IMR-90 (cell line): ENCODE data around the gene RNASET2. TPM values are rescaled to one million over a fixed set of nuclear protein-coding genes. Genes with fewer than 3 reads are reported as not detected.

Source experiments
- ATAC-seq: fragments of 200-7000 bp; cut with Tn5 transposase; 2 replicates; pipeline ENCODE4 v1.9.1; 2020; ENCODE audit warnings: low read depth, mild to moderate bottlenecking, moderate library complexity
- BruUV-seq: library from RNA; stranded (reverse); fragments of 400-500 nt; replicated peaks from 2 replicates; lab custom pipeline; 2021; lab: Mats Ljungman, UMichigan
- CTCF ChIA-PET: fragments of 300-600 bp; formaldehyde crosslinking; extraction: SDS; loops from one replicate; lab custom pipeline; 2021; ENCODE audit warnings: antibody characterized with exemption; lab: Yijun Ruan, JAX
- POLR2A ChIA-PET: fragments of 300-600 bp; sonication (Branson Sonifier 250); formaldehyde crosslinking; loops from one replicate; lab custom pipeline; 2022; ENCODE audit warnings: antibody characterized with exemption; ENCODE audit not compliant: unreplicated experiment; lab: Charles Lee
- DNase-seq: peaks from one replicate; pipeline ENCODE4 v3.0.0; 2013
- H2AFZ ChIP-seq: replicated peaks from 2 replicates; pipeline ENCODE3; 2013; ENCODE audit warnings: low read length, mild to moderate bottlenecking; ENCODE audit not compliant: poor library complexity
- H2AK5ac ChIP-seq: 2 replicates; pipeline ENCODE4 v1.6.1; 2013; ENCODE audit warnings: low read depth, low read length, inconsistent platforms
- H2AK9ac ChIP-seq: replicated peaks from 2 replicates; pipeline ENCODE3; 2013; ENCODE audit warnings: mild to moderate bottlenecking, low read depth, low read length, moderate library complexity; ENCODE audit not compliant: poor library complexity
- H2BK120ac ChIP-seq: 2 replicates; pipeline ENCODE4 v1.6.1; 2013; ENCODE audit warnings: low read depth, low read length, inconsistent platforms
- H2BK15ac ChIP-seq: 3 replicates; pipeline ENCODE4 v1.6.1; 2013; ENCODE audit warnings: low read depth, low read length, inconsistent platforms
- H2BK20ac ChIP-seq: 2 replicates; pipeline ENCODE4 v1.6.1; 2013; ENCODE audit warnings: low read depth, mild to moderate bottlenecking, inconsistent platforms, low read length, moderate library complexity
- H2BK5ac ChIP-seq: 2 replicates; pipeline ENCODE4 v1.6.1; 2013; ENCODE audit warnings: mild to moderate bottlenecking, low read depth, low read length, inconsistent platforms; ENCODE audit not compliant: poor library complexity, severe bottlenecking
- H3K14ac ChIP-seq: replicated peaks from 2 replicates; pipeline ENCODE4 v1.6.1; 2013; ENCODE audit warnings: low read depth, low read length, inconsistent platforms
- H3K18ac ChIP-seq: 2 replicates; pipeline ENCODE4 v1.6.1; 2013; ENCODE audit warnings: low read depth, low read length, control low read depth
- H3K23ac ChIP-seq: 2 replicates; pipeline ENCODE4 v1.6.1; 2013; ENCODE audit warnings: low read depth, low read length, inconsistent platforms
- H3K27ac ChIP-seq: 2 replicates; pipeline ENCODE4 v1.5.1; 2013; ENCODE audit warnings: mild to moderate bottlenecking, control low read depth, low read length; ENCODE audit not compliant: insufficient read depth
- H3K27me3 ChIP-seq: 2 replicates; pipeline ENCODE4 v1.6.1; 2013; ENCODE audit warnings: low read length; ENCODE audit not compliant: control insufficient read depth, insufficient read depth
- H3K36me3 ChIP-seq: 2 replicates; pipeline ENCODE4 v1.6.1; 2013; ENCODE audit warnings: low read length, mixed read lengths; ENCODE audit not compliant: control insufficient read depth, insufficient read depth
- H3K4ac ChIP-seq: 2 replicates; pipeline ENCODE4 v1.6.1; 2013; ENCODE audit warnings: low read depth, low read length, inconsistent platforms
- H3K4me1 ChIP-seq: 2 replicates; pipeline ENCODE4 v1.6.1; 2013; ENCODE audit warnings: low read length, mixed read lengths; ENCODE audit not compliant: control insufficient read depth, insufficient read depth
- H3K4me2 ChIP-seq: 2 replicates; pipeline ENCODE4 v1.6.1; 2013; ENCODE audit warnings: low read depth, mild to moderate bottlenecking, control low read depth, low read length, moderate library complexity
- H3K4me3 ChIP-seq: 2 replicates; pipeline ENCODE4 v1.5.1; 2013; ENCODE audit warnings: low read depth, mild to moderate bottlenecking, control low read depth, low read length, moderate library complexity; ENCODE audit not compliant: insufficient read depth
- H3K56ac ChIP-seq: 2 replicates; pipeline ENCODE4 v1.6.1; 2013; ENCODE audit warnings: low read length, inconsistent platforms; ENCODE audit not compliant: insufficient read depth; ENCODE audit errors: extremely low read depth
- H3K79me1 ChIP-seq, 2 experiments: 2 replicates each; pipeline ENCODE4 v1.6.1; 2013; ENCODE audit warnings: low read length in 2 of 2, inconsistent platforms in 1 of 2, low read depth in 1 of 2
- H3K9ac ChIP-seq: 2 replicates; pipeline ENCODE4 v1.6.1; 2013; ENCODE audit warnings: low read depth, low read length, control low read depth
- H3K9me1 ChIP-seq: 2 replicates; pipeline ENCODE4 v1.6.1; 2013; ENCODE audit warnings: low read length, inconsistent platforms; ENCODE audit not compliant: insufficient read depth
- H3K9me3 ChIP-seq: 2 replicates; pipeline ENCODE4 v1.6.1; 2013; ENCODE audit warnings: low read length; ENCODE audit not compliant: control insufficient read depth, insufficient read depth
- H4K20me1 ChIP-seq: 2 replicates; pipeline ENCODE4 v1.6.1; 2013; ENCODE audit warnings: low read length, inconsistent platforms; ENCODE audit not compliant: insufficient read depth
- H4K5ac ChIP-seq: 2 replicates; pipeline ENCODE4 v1.6.1; 2013; ENCODE audit warnings: mild to moderate bottlenecking, low read depth, low read length, control low read depth
- H4K8ac ChIP-seq, 2 experiments: 2 replicates each; pipeline ENCODE4 v1.6.1; 2013; ENCODE audit warnings: low read depth in 2 of 2, low read length in 2 of 2, control low read depth in 1 of 2, inconsistent platforms in 1 of 2
- H4K91ac ChIP-seq: 2 replicates; pipeline ENCODE4 v1.6.1; 2013; ENCODE audit warnings: low read depth, low read length, inconsistent platforms; ENCODE audit not compliant: insufficient read depth
- BHLHE40 ChIP-seq: fragments of 150-350 bp; IDR thresholded peaks from 2 replicates; pipeline ENCODE4 v1.6.1; 2016; ENCODE audit warnings: mild to moderate bottlenecking, low read depth, low read length
- CEBPB ChIP-seq: IDR thresholded peaks from 2 replicates; pipeline ENCODE4 v1.6.1; 2012; ENCODE audit warnings: low read depth, low read length, improper control_type of control experiment
- CHD1 ChIP-seq: IDR thresholded peaks from 2 replicates; pipeline ENCODE4 v1.6.1; 2012; ENCODE audit warnings: low read depth, low read length, improper control_type of control experiment
- FOS ChIP-seq: fragments of 150-350 bp; IDR thresholded peaks from 2 replicates; pipeline ENCODE4 v1.6.1; 2016; ENCODE audit warnings: low read depth, low read length
- MAFK ChIP-seq: IDR thresholded peaks from 2 replicates; pipeline ENCODE4 v1.6.1; 2012; ENCODE audit warnings: low read depth, low read length, improper control_type of control experiment
- MAZ ChIP-seq: IDR thresholded peaks from 2 replicates; pipeline ENCODE4 v1.6.1; 2012; ENCODE audit warnings: low read depth, mild to moderate bottlenecking, low read length, improper control_type of control experiment, moderate library complexity, borderline replicate concordance
- MXI1 ChIP-seq: IDR thresholded peaks from 2 replicates; pipeline ENCODE4 v1.6.1; 2012; ENCODE audit warnings: low read depth, mild to moderate bottlenecking, low read length, moderate library complexity, borderline replicate concordance
- NFE2L2 ChIP-seq: fragments of 150-350 bp; IDR thresholded peaks from 2 replicates; pipeline ENCODE4 v1.6.1; 2016; ENCODE audit warnings: low read depth, mild to moderate bottlenecking, low read length
- POLR2A ChIP-seq: IDR thresholded peaks from 2 replicates; pipeline ENCODE4 v1.6.1; 2012; ENCODE audit warnings: mild to moderate bottlenecking, low read depth, low read length
- RAD21 ChIP-seq: IDR thresholded peaks from 2 replicates; pipeline ENCODE4 v1.6.1; 2012; ENCODE audit warnings: low read length, improper control_type of control experiment
- RCOR1 ChIP-seq: IDR thresholded peaks from 2 replicates; pipeline ENCODE4 v1.6.1; 2012; ENCODE audit warnings: mild to moderate bottlenecking, low read length, improper control_type of control experiment; ENCODE audit not compliant: insufficient replicate concordance
- RFX5 ChIP-seq: IDR thresholded peaks from 2 replicates; pipeline ENCODE4 v1.8.0; 2012; ENCODE audit warnings: low read depth, mild to moderate bottlenecking, low read length, moderate library complexity
- SMC3 ChIP-seq: fragments of 150-350 bp; IDR thresholded peaks from 2 replicates; pipeline ENCODE4 v1.6.1; 2016; ENCODE audit warnings: low read depth, mild to moderate bottlenecking, antibody characterized with exemption, low read length, moderate library complexity
- WGBS, 2 experiments: methylation state at CpG; one replicate each; pipeline versions ENCODE4 v1.1.5 to v1.1.7; 2013; ENCODE audit warnings: missing lambda C conversion rate in 2 of 2; ENCODE audit not compliant: insufficient read length in 1 of 2; ENCODE audit errors: extremely low coverage in 2 of 2; 5-methylcytosine and 5-hydroxymethylcytosine counted together
- dilution Hi-C: fragments of 300-500 bp; cut with HindIII; formaldehyde crosslinking; loops from one replicate; pipeline ENCODE4 v1.14.3; 2018; ENCODE audit warnings: low sequenced_read_pairs; ENCODE audit not compliant: unreplicated experiment
- in situ Hi-C: fragments of 300-500 bp; cut with MboI; formaldehyde crosslinking; loops from 3 replicates; pipeline ENCODE4 v1.14.3; 2019; ENCODE audit warnings: low sequenced_read_pairs, inconsistent platforms, mixed read lengths
- intact Hi-C: fragments of 100-400 bp; cut with micrococcal nuclease; formaldehyde crosslinking; loops from 2 replicates; pipeline ENCODE4 v1.10.0; 2022
- polyA plus RNA-seq, 3 experiments: library from polyadenylated mRNA; depleted of rRNA; stranded (reverse); fragments of >200 nt; gene quantifications; 2 replicates each; pipeline ENCODE4 v1.2.3, GENCODE V29; 2012; ENCODE audit warnings: low replicate concordance in 1 of 3
- total RNA-seq: library from RNA; depleted of rRNA; stranded (reverse); fragments of >200 nt; gene quantifications from 2 replicates; pipeline ENCODE4 v1.2.3, GENCODE V29; 2012
- TF ChIP-seq, protein P1 (sequence below): fragments of 150-350 bp; IDR thresholded peaks from 2 replicates; pipeline ENCODE4 v1.6.1; 2016; ENCODE audit warnings: low read depth, mild to moderate bottlenecking, low read length, moderate library complexity, borderline replicate concordance
- TF ChIP-seq, protein P2 (sequence below): conservative IDR thresholded peaks from 2 replicates; pipeline ENCODE4 v1.5.1; 2012; ENCODE audit warnings: mild to moderate bottlenecking, low read depth, low read length, improper control_type of control experiment
- TF ChIP-seq, protein P3 (sequence below): fragments of 150-350 bp; IDR thresholded peaks from 2 replicates; pipeline ENCODE4 v1.6.1; 2017; ENCODE audit warnings: mild to moderate bottlenecking, antibody characterized with exemption, low read length, low read depth

RNASET2 gene
- total and polyA plus RNA-seq, 2 of the 4 experiments (the other 2 are of a cell fraction): 13.6 to 24.9 TPM

- Histone ChIP-seq H3K4me1 (no peaks in the 10 kb centered on the region), H4K20me1 (no peaks in the 10 kb centered on the region), H3K9me1 (no peaks in the 10 kb centered on the region), H3K4me2 (no peak overlapping the region), H3K27ac (no peak overlapping the region), H3K56ac (no peak overlapping the region), H2BK20ac (no peak overlapping the region), H2AK9ac (no peak overlapping the region), H4K91ac (no peak overlapping the region), H3K14ac (no peak overlapping the region), H2BK15ac (no peak overlapping the region), H3K79me1 (no peaks in the 10 kb centered on the region), H3K27me3 (peaks cover 3% of the 10 kb centered on the region; the same call in 1 of the 2 replicates), H3K9me3 (peaks cover 5% of the 10 kb centered on the region; the same call in 1 of the 2 replicates), H3K4me3 (no peak overlapping the region), H4K5ac (no peak overlapping the region), H2BK120ac (no peak overlapping the region), H4K8ac (no peak overlapping the region), H2BK5ac (no peak overlapping the region), H3K9ac (no peak overlapping the region), H2AK5ac (no peak overlapping the region), H3K4ac (no peak overlapping the region), H3K23ac (no peak overlapping the region), H3K18ac (no peak overlapping the region), H2AFZ (no peak overlapping the region), H3K36me3 (no peaks in the 10 kb centered on the region)
- TF ChIP-seq, protein P1, sequence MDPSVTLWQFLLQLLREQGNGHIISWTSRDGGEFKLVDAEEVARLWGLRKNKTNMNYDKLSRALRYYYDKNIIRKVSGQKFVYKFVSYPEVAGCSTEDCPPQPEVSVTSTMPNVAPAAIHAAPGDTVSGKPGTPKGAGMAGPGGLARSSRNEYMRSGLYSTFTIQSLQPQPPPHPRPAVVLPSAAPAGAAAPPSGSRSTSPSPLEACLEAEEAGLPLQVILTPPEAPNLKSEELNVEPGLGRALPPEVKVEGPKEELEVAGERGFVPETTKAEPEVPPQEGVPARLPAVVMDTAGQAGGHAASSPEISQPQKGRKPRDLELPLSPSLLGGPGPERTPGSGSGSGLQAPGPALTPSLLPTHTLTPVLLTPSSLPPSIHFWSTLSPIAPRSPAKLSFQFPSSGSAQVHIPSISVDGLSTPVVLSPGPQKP: no peak
- TF ChIP-seq MAZ: no peak
- TF ChIP-seq SMC3: no peak
- no peak for TF ChIP-seq RFX5
- TF ChIP-seq CHD1: no peak
- TF ChIP-seq NFE2L2: no peak
- TF ChIP-seq POLR2A: no peak
- TF ChIP-seq BHLHE40: no peak
- TF ChIP-seq CEBPB: no peak
- TF ChIP-seq RCOR1: no peak
- no peak for TF ChIP-seq FOS
- no peak for TF ChIP-seq MAFK
- no peak for TF ChIP-seq RAD21
- TF ChIP-seq, protein P2, sequence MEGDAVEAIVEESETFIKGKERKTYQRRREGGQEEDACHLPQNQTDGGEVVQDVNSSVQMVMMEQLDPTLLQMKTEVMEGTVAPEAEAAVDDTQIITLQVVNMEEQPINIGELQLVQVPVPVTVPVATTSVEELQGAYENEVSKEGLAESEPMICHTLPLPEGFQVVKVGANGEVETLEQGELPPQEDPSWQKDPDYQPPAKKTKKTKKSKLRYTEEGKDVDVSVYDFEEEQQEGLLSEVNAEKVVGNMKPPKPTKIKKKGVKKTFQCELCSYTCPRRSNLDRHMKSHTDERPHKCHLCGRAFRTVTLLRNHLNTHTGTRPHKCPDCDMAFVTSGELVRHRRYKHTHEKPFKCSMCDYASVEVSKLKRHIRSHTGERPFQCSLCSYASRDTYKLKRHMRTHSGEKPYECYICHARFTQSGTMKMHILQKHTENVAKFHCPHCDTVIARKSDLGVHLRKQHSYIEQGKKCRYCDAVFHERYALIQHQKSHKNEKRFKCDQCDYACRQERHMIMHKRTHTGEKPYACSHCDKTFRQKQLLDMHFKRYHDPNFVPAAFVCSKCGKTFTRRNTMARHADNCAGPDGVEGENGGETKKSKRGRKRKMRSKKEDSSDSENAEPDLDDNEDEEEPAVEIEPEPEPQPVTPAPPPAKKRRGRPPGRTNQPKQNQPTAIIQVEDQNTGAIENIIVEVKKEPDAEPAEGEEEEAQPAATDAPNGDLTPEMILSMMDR: no peak
- TF ChIP-seq, protein P3, sequence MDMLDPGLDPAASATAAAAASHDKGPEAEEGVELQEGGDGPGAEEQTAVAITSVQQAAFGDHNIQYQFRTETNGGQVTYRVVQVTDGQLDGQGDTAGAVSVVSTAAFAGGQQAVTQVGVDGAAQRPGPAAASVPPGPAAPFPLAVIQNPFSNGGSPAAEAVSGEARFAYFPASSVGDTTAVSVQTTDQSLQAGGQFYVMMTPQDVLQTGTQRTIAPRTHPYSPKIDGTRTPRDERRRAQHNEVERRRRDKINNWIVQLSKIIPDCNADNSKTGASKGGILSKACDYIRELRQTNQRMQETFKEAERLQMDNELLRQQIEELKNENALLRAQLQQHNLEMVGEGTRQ: no peak
- TF ChIP-seq MXI1: no peak
- in situ Hi-C loops: no loop called here
- ATAC-seq (no peak), DNase-seq (no peak)
- WGBS, 2 experiments: 93% methylated on average over 37 of the region's 53 CpGs; no CpG with 5 or more reads in 1 of the 2 experiments
- BruUV-seq: no TSS peak
- intact Hi-C loops: no loop called here
- dilution Hi-C loops: no loop called here
- ChIA-PET POLR2A (no interaction called here), CTCF (no interaction called here)
These were observed 55.3 kb downstream of the RNASET2 start for GRCh38 chr6:166900956-166901607.
